Mesangial cell (primary cell): ENCODE measurements around the gene RNF180. TPM values are rescaled to one million over a fixed set of nuclear protein-coding genes. Genes with fewer than 3 reads are reported as not detected.

Source experiments
- total RNA-seq: library from RNA; depleted of rRNA; stranded (reverse); fragments of >200 nt; gene quantifications from 2 replicates; pipeline ENCODE4 v1.2.3, GENCODE V29; 2015

RNF180 gene
- 2.3 and 5.3 TPM in 2 replicates for total RNA-seq

GRCh38 chr5:64165500-64166200 is at the start of gene RNF180:
RNF180 (plus strand) TSS chr5:64165843; CDS start chr5:64200808, 34,965 bp downstream.

Other genes with a start within 250 kb of the RNF180 start
- gene HTR1A, start 203.4 kb upstream of the RNF180 start, total RNA-seq: not detected in 2 replicates